ENCODE measurements around the gene UGT1A7. TPM values are rescaled to one million over a fixed set of nuclear protein-coding genes. Genes with fewer than 3 reads are reported as not detected.

The UGT1A7 gene
- total and polyA plus RNA-seq, 2 donors from 2014 or later: 0.35 to 1.3 TPM

GRCh38 chr2:233795735-233796171, 114.1 kb downstream of the UGT1A7 start:
- intact Hi-C loops (cut with DNase I): no loop called here
- H3K27me3 ChIP-seq (ENCODE audit: control insufficient read depth, insufficient read depth, low read length): no peaks in the 10 kb centered on the region
- H3K4me3 ChIP-seq (ENCODE audit: low read length in 3 of 3): no peak overlapping the region
- no peaks in the 10 kb centered on the region for H3K4me1 ChIP-seq (ENCODE audit: control insufficient read depth in 2 of 3, insufficient read depth in 2 of 3, low read depth in 1 of 3, low read length in 3 of 3)
- H3K9ac ChIP-seq (ENCODE audit: low read length in 3 of 3): no peak overlapping the region
- no peak overlapping the region for H3K27ac ChIP-seq (ENCODE audit: low read depth in 2 of 2, low read length in 2 of 2)
- FAIRE-seq (no peak), DNase-seq (peak in 1 of 5 donors; percentile 38)
- no peaks in the 10 kb centered on the region for H3K9me3 ChIP-seq (ENCODE audit: control insufficient read depth in 2 of 3, insufficient read depth in 1 of 3, low read length in 3 of 3)
- no peaks in the 10 kb centered on the region for H3K36me3 ChIP-seq (ENCODE audit: control insufficient read depth in 2 of 3, insufficient read depth in 3 of 3, low read length in 3 of 3)
- TF ChIP-seq CTCF (IDR thresholded peaks at IDR 0.05; ENCODE audit: borderline replicate concordance, extremely low read depth, insufficient read depth): no peak

GRCh38 chr2:233796254-233796653, 114.6 kb downstream of the UGT1A7 start:
- Histone ChIP-seq H3K36me3 (ENCODE audit: control insufficient read depth in 2 of 3, insufficient read depth in 3 of 3, low read length in 3 of 3) (no peaks in the 10 kb centered on the region), H3K27ac (ENCODE audit: low read depth in 2 of 2, low read length in 2 of 2) (no peak overlapping the region), H3K4me1 (ENCODE audit: control insufficient read depth in 2 of 3, insufficient read depth in 2 of 3, low read depth in 1 of 3, low read length in 3 of 3) (no peaks in the 10 kb centered on the region), H3K9me3 (ENCODE audit: control insufficient read depth in 2 of 3, insufficient read depth in 1 of 3, low read length in 3 of 3) (no peaks in the 10 kb centered on the region), H3K4me3 (ENCODE audit: low read length in 3 of 3) (no peak overlapping the region), H3K27me3 (ENCODE audit: control insufficient read depth, insufficient read depth, low read length) (no peaks in the 10 kb centered on the region), H3K9ac (ENCODE audit: low read length in 3 of 3) (no peak overlapping the region)
- no peak for TF ChIP-seq CTCF (IDR thresholded peaks at IDR 0.05; ENCODE audit: borderline replicate concordance, extremely low read depth, insufficient read depth)
- DNase-seq (no peak), FAIRE-seq (no peak)
- intact Hi-C loops (cut with DNase I): no loop called here

- no peak overlapping the region for H3K4me3 ChIP-seq (ENCODE audit: low read length in 3 of 3)
- TF ChIP-seq CTCF (IDR thresholded peaks at IDR 0.05; ENCODE audit: borderline replicate concordance, extremely low read depth, insufficient read depth): no peak
- no peak overlapping the region for H3K27ac ChIP-seq (ENCODE audit: low read depth in 2 of 2, low read length in 2 of 2)
- H3K9me3 ChIP-seq (ENCODE audit: control insufficient read depth in 2 of 3, insufficient read depth in 1 of 3, low read length in 3 of 3): no peaks in the 10 kb centered on the region
- intact Hi-C loops (cut with DNase I): no loop called here
- H3K27me3 ChIP-seq (ENCODE audit: control insufficient read depth, insufficient read depth, low read length): no peaks in the 10 kb centered on the region
- no peaks in the 10 kb centered on the region for H3K36me3 ChIP-seq (ENCODE audit: control insufficient read depth in 2 of 3, insufficient read depth in 3 of 3, low read length in 3 of 3)
- DNase-seq (peak in 1 of 5 donors; percentile 46), FAIRE-seq (no peak)
- H3K4me1 ChIP-seq (ENCODE audit: control insufficient read depth in 2 of 3, insufficient read depth in 2 of 3, low read depth in 1 of 3, low read length in 3 of 3): no peaks in the 10 kb centered on the region
- H3K9ac ChIP-seq (ENCODE audit: low read length in 3 of 3): no peak overlapping the region
Observed at GRCh38 chr2:233798335-233799086, 116.8 kb downstream of the UGT1A7 start.
